Rectal smooth muscle tissue (tissue), 1 donor: ENCODE measurements around the gene CPXM1.
"Not testable (repeated sequence)": the region's sequence is repeated elsewhere in the genome, so short reads cannot be mapped to it uniquely, and the experiment has no call there.

Experiments
- H3K27ac ChIP-seq: one replicate; pipeline ENCODE4 v1.7.0; 2013; ENCODE audit warnings: low read depth, low read length, inconsistent platforms
- H3K27me3 ChIP-seq: one replicate; pipeline ENCODE4 v1.7.0; 2013; ENCODE audit warnings: low read length; ENCODE audit not compliant: control insufficient read depth, insufficient read depth
- H3K36me3 ChIP-seq: one replicate; pipeline ENCODE4 v1.7.0; 2013; ENCODE audit warnings: low read length; ENCODE audit not compliant: control insufficient read depth, insufficient read depth
- H3K4me1 ChIP-seq: one replicate; pipeline ENCODE4 v1.7.0; 2013; ENCODE audit warnings: low read length; ENCODE audit not compliant: control insufficient read depth, insufficient read depth
- H3K4me3 ChIP-seq: one replicate; pipeline ENCODE4 v1.7.0; 2013; ENCODE audit warnings: low read length
- H3K9ac ChIP-seq: one replicate; pipeline ENCODE4 v1.7.0; 2013; ENCODE audit warnings: low read length

The CPXM1 gene

GRCh38 chr20:2836035-2836434 is 35.6 kb upstream of the CPXM1 start:
- Histone ChIP-seq H3K9ac (no peak overlapping the region), H3K27ac (no peak overlapping the region), H3K4me1 (no peaks in the 10 kb centered on the region), H3K36me3 (no peaks in the 10 kb centered on the region), H3K4me3 (no peak overlapping the region), H3K27me3 (no peaks in the 10 kb centered on the region)

DNA sequence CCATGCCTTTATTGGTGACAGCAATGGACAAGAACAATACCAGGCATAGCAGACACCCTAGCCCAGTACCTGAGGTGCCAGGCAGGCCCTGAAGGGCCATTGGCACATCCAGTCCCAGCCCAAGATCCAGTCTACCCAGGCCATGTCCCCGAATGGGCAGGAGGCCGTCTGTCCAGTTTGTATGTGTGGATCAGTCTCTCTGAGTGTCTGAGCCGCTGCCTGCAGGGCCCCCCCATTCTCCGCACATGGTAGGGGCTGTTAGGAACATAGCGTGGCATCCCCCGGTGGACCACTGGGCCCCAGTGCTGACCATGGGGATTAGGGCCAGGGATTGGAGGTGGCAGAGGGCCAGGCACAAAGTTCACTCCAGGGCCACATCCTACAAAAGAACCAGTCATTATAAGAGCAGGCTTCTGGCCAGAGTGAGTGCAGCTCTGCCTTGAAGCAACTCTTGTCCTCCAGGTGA is 34.9 kb upstream of the CPXM1 start:
- H3K4me1 ChIP-seq: no peaks in the 10 kb centered on the region
- H3K27me3 ChIP-seq: no peaks in the 10 kb centered on the region
- H3K4me3 ChIP-seq: no peak overlapping the region
- H3K9ac ChIP-seq: no peak overlapping the region
- no peak overlapping the region for H3K27ac ChIP-seq
- H3K36me3 ChIP-seq: no peaks in the 10 kb centered on the region

DNA sequence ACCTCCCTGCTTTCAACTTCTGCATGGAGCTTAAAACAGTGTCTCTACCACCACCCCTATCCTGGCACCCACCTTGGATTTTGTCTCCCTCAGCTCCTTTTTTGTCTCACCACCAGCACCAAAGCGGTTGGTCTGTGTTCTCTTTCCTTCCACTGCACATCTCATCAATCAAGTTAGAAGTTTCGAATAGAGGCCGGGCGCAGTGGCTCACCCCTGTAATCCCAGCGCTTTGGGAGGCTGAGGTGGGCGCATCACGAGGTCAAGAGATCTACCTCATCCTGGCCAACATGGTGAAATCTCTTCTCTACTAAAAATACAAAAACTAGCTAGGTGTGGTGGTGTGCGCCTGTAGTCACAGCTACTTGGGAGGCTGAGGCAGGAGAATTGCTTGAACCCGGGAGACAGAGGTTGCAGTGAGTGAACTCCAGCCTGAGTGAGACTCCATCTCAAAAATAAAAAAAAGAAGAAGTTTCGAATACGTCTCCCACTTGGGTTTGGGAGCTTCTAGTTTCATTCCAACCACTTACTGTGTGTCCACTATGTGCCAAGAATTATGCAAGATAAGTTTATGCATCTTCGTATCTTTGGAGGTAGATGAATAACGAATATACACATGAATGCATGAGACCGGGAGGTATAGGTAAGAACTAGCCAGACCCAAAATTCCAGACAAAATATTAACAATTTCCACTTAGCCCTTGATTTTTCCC is 34.1 kb upstream of the CPXM1 start:
- no peak overlapping the region for H3K9ac ChIP-seq
- H3K27ac ChIP-seq: no peak overlapping the region
- no peaks in the 10 kb centered on the region for H3K27me3 ChIP-seq
- H3K4me1 ChIP-seq: no peaks in the 10 kb centered on the region
- H3K4me3 ChIP-seq: no peak overlapping the region
- H3K36me3 ChIP-seq: no peaks in the 10 kb centered on the region

DNA sequence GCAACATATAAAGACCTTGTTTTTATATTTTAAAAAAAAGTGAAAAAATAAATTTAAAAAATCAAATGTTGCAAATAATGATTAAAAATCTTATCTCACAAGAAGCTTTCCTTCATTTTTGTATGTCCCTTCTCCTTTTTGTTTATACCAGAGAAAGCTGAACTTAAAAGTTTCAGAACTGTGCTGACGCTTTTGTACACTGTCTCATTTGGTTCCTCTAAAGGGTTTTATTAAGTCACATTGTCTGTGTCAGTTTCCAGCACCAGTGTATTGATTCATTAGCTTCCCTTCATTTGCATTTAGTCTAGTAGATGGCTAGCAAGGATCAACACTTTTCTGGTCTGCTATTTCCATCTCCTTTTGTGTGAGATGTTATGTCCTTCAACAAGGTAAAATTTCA is 33.3 kb upstream of the CPXM1 start:
- Histone ChIP-seq H3K9ac (no peak overlapping the region), H3K4me1 (no peaks in the 10 kb centered on the region), H3K27me3 (no peaks in the 10 kb centered on the region), H3K4me3 (no peak overlapping the region), H3K36me3 (no peaks in the 10 kb centered on the region), H3K27ac (no peak overlapping the region)

GRCh38 chr20:2831206-2831605 is 30.8 kb upstream of the CPXM1 start:
- H3K4me1 ChIP-seq: not testable (repeated sequence)

DNA sequence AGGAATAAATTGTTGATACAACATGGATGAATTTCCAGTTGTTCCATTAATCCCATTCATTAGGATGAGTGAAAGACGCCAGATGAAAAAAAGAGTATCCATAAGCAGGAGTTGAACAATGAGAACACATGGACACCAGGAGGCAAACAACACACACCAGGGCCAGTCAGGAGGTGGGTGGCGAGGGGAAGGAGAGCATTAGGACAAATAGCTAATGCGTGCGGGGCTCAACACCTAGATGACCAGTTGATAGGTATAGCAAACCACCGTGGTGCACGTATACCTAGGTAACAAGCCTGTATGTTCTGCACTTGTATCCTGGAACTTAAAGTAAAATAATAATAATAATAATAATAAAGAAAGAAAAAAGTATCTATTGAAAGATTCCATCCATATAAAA is 28.9 kb upstream of the CPXM1 start:
- Histone ChIP-seq H3K36me3 (no peaks in the 10 kb centered on the region), H3K4me1 (no peaks in the 10 kb centered on the region), H3K4me3 (no peak overlapping the region), H3K27ac (no peak overlapping the region), H3K27me3 (no peaks in the 10 kb centered on the region), H3K9ac (no peak overlapping the region)

More at GRCh38 chr20:2831206-2831605, 30.8 kb upstream of the CPXM1 start:
- not testable (repeated sequence) for H3K4me3 ChIP-seq, H3K27ac ChIP-seq, H3K9ac ChIP-seq, H3K36me3 ChIP-seq, H3K27me3 ChIP-seq

GRCh38 chr20:2826655-2827054 is 26.2 kb upstream of the CPXM1 start:
- Histone ChIP-seq H3K4me3 (no peak overlapping the region), H3K9ac (no peak overlapping the region), H3K4me1 (no peaks in the 10 kb centered on the region), H3K27ac (no peak overlapping the region), H3K36me3 (no peaks in the 10 kb centered on the region), H3K27me3 (no peaks in the 10 kb centered on the region)

GRCh38 chr20:2825761-2826160 is 25.3 kb upstream of the CPXM1 start:
- no peak overlapping the region for H3K4me3 ChIP-seq
- no peak overlapping the region for H3K9ac ChIP-seq
- no peaks in the 10 kb centered on the region for H3K4me1 ChIP-seq
- peaks cover 6% of the 10 kb centered on the region for H3K27me3 ChIP-seq
- H3K27ac ChIP-seq: no peak overlapping the region
- no peaks in the 10 kb centered on the region for H3K36me3 ChIP-seq

DNA sequence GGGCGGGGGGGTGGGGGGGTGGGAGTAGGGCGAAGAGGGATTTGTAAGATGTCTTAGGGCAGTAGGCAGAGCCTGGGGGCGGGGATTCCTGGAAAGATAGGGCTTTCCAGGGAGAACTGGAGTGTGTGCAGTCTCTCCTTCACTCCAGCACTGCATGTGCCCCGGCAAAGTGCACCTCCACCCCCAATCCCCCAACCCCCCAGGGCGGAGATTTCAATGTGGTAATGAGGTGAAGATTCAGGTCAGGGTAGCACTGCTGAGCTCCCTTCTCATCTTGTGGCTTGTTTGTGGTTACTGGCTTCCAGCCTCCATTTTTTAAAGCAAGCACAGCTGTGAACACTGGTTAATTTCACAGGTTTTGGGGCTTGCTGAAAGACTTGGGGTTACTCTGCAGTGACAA is 21.6 kb upstream of the CPXM1 start:
- H3K4me3 ChIP-seq: no peak overlapping the region
- H3K4me1 ChIP-seq: no peaks in the 10 kb centered on the region
- no peak overlapping the region for H3K27ac ChIP-seq
- peaks cover 14% of the 10 kb centered on the region for H3K27me3 ChIP-seq
- H3K36me3 ChIP-seq: no peaks in the 10 kb centered on the region
- H3K9ac ChIP-seq: no peak overlapping the region

DNA sequence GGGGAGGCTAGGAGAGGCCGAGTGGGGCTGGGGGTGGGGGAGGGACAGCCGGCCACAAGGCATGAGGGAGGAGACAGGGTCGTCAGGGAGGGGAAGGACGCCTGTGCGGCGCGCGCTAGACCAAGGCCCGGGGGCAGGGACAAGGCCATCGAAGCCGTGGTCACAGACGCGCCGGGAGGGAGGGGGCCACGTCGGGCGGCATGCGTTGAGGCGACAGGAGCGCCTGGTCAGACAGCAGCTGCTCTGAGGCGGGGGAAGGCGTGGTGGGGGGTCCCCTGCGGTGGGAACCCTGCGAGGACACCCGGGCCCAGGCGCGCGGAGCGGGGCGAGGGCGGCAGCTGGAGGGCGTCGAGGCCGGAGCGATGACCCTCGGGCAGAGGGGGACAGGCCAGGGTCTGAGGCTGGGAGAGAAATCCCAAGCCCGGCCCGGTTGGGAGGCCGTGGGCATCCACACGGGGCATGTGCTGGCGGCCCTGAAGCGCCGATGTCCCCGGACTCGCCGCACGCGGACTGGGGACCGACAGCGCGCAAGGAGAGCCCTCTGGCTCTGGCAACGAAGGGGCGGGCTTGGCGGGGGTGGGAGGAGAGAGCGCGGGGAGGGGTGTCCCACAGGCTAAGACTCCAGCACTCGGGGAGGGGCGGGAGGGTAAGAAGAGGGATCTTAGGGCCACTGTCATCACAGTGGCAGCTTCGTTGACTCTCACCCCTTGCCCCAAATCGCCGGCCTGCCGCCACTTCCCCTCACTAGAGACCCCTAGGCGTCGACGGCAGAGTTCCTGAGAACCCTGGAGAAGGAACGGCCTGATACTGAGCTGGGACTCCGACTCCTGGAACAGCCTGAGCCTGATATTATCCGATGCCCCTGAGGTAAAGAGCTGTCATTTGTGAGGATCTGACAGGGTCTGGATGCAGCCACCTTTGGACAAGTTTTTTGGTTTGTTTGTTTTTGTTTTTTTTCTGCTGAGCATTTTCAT is 20.8 kb upstream of the CPXM1 start:
- Histone ChIP-seq H3K4me3 (no peak overlapping the region), H3K27ac (no peak overlapping the region), H3K27me3 (peaks cover 14% of the 10 kb centered on the region), H3K9ac (no peak overlapping the region), H3K4me1 (no peaks in the 10 kb centered on the region), H3K36me3 (no peaks in the 10 kb centered on the region)

- Histone ChIP-seq H3K9ac (no peak overlapping the region), H3K36me3 (no peaks in the 10 kb centered on the region), H3K4me3 (no peak overlapping the region), H3K27ac (no peak overlapping the region), H3K4me1 (no peaks in the 10 kb centered on the region), H3K27me3 (peaks cover 14% of the 10 kb centered on the region)
Measured at GRCh38 chr20:2820084-2820895, 19.9 kb upstream of the CPXM1 start.
